Cardiac muscle cell (in vitro differentiated cells and primary cell): ENCODE data around the gene SPEM1. TPM values are rescaled to one million over a fixed set of nuclear protein-coding genes. Genes with fewer than 3 reads are reported as not detected.

Experiments
- DNase-seq, 2 donors: peaks; one replicate each; pipeline versions ENCODE4 v3.0.0 to v3.0.0-alpha.2; 2010 to 2017; ENCODE audit warnings: low read depth in 1 of 2, low spot score in 1 of 2
- H3K27ac ChIP-seq: fragments of 200-600 bp; sonication (generic); 2 replicates; pipeline ENCODE4 v1.5.1; 2016
- H3K27me3 ChIP-seq: fragments of 200-600 bp; sonication (generic); 2 replicates; pipeline ENCODE4 v1.6.0; 2016; ENCODE audit warnings: control low read depth
- H3K36me3 ChIP-seq: fragments of 200-600 bp; sonication (generic); 2 replicates; pipeline ENCODE4 v1.5.1; 2016; ENCODE audit warnings: control low read depth
- H3K4me1 ChIP-seq: fragments of 200-600 bp; sonication (generic); 2 replicates; pipeline ENCODE4 v1.8.1; 2017; ENCODE audit warnings: low read depth, mild to moderate bottlenecking, mixed run types
- H3K4me3 ChIP-seq: fragments of 200-600 bp; sonication (generic); 2 replicates; pipeline ENCODE4 v1.5.1; 2016; ENCODE audit warnings: mild to moderate bottlenecking
- H3K9me3 ChIP-seq: fragments of 200-600 bp; sonication (generic); 2 replicates; pipeline ENCODE4 v1.5.1; 2017; ENCODE audit warnings: low read depth, mild to moderate bottlenecking, control low read depth
- polyA plus RNA-seq: library from polyadenylated mRNA; unstranded; fragments of >200 nt; fragmentation: Nextera tagmentation; extraction: Ambion mirVana; gene quantifications from 2 replicates; pipeline ENCODE4 v1.2.1, GENCODE V29; 2016
- total RNA-seq: library from RNA; depleted of rRNA; stranded (reverse); fragments of >200 nt; gene quantifications from 2 replicates; pipeline ENCODE4 v1.2.3, GENCODE V29; 2016
- TF ChIP-seq, protein P1 (sequence below): IDR thresholded peaks from 2 replicates; pipeline ENCODE4 v1.5.1; 2012; ENCODE audit warnings: low read depth, mild to moderate bottlenecking, low read length

SPEM1 gene
- total and polyA plus RNA-seq, 2 experiments from 2014 or later, result not detected

GRCh38 chr17:7388856-7389255 is 31.3 kb upstream of the SPEM1 start:
- H3K27me3 ChIP-seq, result peaks cover 6% of the 10 kb centered on the region
- no peaks in the 10 kb centered on the region for H3K36me3 ChIP-seq
- H3K4me1 ChIP-seq, result peaks cover 4% of the 10 kb centered on the region
- no peaks in the 10 kb centered on the region for H3K9me3 ChIP-seq
- TF ChIP-seq, protein P1, sequence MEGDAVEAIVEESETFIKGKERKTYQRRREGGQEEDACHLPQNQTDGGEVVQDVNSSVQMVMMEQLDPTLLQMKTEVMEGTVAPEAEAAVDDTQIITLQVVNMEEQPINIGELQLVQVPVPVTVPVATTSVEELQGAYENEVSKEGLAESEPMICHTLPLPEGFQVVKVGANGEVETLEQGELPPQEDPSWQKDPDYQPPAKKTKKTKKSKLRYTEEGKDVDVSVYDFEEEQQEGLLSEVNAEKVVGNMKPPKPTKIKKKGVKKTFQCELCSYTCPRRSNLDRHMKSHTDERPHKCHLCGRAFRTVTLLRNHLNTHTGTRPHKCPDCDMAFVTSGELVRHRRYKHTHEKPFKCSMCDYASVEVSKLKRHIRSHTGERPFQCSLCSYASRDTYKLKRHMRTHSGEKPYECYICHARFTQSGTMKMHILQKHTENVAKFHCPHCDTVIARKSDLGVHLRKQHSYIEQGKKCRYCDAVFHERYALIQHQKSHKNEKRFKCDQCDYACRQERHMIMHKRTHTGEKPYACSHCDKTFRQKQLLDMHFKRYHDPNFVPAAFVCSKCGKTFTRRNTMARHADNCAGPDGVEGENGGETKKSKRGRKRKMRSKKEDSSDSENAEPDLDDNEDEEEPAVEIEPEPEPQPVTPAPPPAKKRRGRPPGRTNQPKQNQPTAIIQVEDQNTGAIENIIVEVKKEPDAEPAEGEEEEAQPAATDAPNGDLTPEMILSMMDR, result no peak
- DNase-seq, result no peak
- H3K4me3 ChIP-seq, result no peak overlapping the region
- no peak overlapping the region for H3K27ac ChIP-seq

DNA sequence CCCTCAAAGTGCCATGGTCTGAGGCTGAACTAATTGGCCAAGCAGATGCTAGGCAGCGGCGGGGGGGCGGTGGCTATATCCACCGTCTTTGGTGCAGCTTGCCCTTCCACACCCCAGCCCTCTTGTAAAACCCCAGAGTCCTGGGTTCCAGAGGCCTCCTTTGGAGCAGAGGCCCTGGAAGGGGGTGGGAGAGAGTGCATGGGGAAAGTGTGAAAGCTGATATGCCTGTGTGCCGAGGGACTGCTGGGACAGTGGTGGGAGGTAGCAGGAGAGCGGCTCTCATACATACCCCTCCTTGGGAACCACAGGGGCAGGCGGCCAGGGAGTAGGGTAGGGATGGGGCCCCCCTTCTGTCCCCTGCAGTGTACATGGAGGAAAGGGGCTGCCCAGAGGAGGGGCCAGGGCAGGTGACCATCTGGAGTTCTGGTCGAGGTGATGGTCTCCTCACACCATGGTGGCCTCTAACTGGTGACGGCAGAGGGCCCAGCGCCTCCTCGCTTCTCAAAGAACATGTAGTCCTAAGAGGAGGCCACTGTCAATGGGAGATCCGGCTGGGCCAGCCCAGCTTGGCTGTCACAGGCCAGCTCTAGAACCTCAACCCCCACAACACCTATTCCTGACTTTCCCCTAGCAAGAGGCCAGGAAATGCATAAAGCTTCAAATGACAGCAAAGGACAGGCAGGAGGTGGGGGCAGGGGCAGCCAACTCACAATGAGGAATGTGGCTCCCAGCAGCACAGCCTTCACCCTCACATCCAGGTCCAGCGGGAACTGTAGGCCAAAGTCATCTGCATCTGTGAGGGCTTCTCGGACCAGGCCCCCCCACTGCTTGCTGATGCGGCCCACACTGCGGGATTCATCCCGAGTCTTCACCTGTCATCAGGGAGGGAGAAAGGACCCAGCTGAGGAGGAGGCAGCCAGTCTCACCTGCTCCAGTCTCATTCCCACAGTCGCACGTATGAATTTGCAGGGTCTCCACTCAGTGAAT is 29.9 kb upstream of the SPEM1 start:
- TF ChIP-seq, protein P1, result no peak
- DNase-seq, result no peak
- Histone ChIP-seq H3K4me1 (peaks cover 4% of the 10 kb centered on the region), H3K27me3 (no peaks in the 10 kb centered on the region), H3K4me3 (no peak overlapping the region), H3K9me3 (no peaks in the 10 kb centered on the region), H3K27ac (no peak overlapping the region), H3K36me3 (no peaks in the 10 kb centered on the region)

- Histone ChIP-seq H3K36me3 (no peaks in the 10 kb centered on the region), H3K4me1 (peaks cover 4% of the 10 kb centered on the region), H3K4me3 (no peak overlapping the region), H3K27me3 (no peaks in the 10 kb centered on the region), H3K9me3 (no peaks in the 10 kb centered on the region), H3K27ac (no peak overlapping the region)
- no peak for DNase-seq
- TF ChIP-seq, protein P1, result no peak
Measured at GRCh38 chr17:7391307-7391706, 28.8 kb upstream of the SPEM1 start.

DNA sequence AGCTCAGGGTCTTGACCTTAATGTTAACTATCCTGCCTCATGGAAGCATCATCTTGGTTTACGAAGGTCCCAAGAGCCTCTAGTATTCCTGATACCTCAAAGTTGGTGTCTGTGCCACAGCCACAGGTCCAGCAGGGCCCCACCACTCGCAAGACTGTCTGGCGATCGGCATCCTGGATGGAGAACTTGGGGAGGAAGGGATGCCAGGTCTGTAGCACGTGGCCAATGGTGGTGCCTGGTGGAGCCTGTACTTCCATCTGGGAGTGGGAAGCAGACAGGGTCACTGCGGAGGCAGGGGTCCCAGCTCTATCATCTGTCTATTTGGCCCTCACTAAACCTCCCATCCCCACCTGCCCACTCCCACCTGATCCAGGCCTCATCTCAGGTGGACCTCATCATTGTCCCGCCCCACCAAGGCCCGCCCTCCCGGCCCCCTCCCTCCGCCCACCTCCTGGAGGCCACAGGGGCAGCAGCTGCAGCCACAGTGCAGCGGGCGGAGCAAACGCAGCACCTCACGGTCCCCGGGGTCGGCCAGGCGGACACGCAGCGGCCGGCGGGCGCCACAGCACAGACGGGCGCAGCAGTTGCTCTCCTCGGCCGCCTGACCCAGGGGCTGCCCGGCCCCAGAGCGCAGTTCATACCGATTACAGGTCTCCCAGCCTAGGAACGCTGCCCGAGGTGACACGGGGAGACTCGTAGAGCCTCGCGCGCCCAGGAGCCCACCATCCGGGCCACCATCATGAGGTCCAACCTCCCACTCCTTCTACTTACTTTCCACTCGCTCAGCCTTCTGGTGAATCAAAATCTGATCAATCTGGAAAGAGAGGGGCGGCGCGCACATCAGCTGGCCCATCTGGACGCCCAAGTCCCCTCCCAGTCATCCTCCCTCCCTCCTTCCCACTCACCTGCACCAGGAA is 27.2 kb upstream of the SPEM1 start:
- H3K27ac ChIP-seq, result no peak overlapping the region
- no peak for DNase-seq
- no peaks in the 10 kb centered on the region for H3K36me3 ChIP-seq
- TF ChIP-seq, protein P1, result no peak
- peak overlapping the region; percentile 74 for H3K4me3 ChIP-seq
- no peaks in the 10 kb centered on the region for H3K9me3 ChIP-seq
- H3K27me3 ChIP-seq, result no peaks in the 10 kb centered on the region
- peaks cover 4% of the 10 kb centered on the region for H3K4me1 ChIP-seq

GRCh38 chr17:7393613-7394451 is 26.3 kb upstream of the SPEM1 start:
- TF ChIP-seq, protein P1, result no peak
- Histone ChIP-seq H3K4me1 (peaks cover 4% of the 10 kb centered on the region), H3K27me3 (no peaks in the 10 kb centered on the region), H3K27ac (no peak overlapping the region), H3K9me3 (no peaks in the 10 kb centered on the region), H3K36me3 (no peaks in the 10 kb centered on the region), H3K4me3 (peak overlapping the region; percentile 74)
- DNase-seq, result peak; percentile 16 to 60
